ENCODE data around the gene NPDC1. TPM values are rescaled to one million over a fixed set of nuclear protein-coding genes. Genes with fewer than 3 reads are reported as not detected.

The NPDC1 gene
- total and polyA plus RNA-seq, 2 donors (not counting 1 experiment from before 2014, with no cell fraction given): 0.17 to 0.19 TPM

DNA sequence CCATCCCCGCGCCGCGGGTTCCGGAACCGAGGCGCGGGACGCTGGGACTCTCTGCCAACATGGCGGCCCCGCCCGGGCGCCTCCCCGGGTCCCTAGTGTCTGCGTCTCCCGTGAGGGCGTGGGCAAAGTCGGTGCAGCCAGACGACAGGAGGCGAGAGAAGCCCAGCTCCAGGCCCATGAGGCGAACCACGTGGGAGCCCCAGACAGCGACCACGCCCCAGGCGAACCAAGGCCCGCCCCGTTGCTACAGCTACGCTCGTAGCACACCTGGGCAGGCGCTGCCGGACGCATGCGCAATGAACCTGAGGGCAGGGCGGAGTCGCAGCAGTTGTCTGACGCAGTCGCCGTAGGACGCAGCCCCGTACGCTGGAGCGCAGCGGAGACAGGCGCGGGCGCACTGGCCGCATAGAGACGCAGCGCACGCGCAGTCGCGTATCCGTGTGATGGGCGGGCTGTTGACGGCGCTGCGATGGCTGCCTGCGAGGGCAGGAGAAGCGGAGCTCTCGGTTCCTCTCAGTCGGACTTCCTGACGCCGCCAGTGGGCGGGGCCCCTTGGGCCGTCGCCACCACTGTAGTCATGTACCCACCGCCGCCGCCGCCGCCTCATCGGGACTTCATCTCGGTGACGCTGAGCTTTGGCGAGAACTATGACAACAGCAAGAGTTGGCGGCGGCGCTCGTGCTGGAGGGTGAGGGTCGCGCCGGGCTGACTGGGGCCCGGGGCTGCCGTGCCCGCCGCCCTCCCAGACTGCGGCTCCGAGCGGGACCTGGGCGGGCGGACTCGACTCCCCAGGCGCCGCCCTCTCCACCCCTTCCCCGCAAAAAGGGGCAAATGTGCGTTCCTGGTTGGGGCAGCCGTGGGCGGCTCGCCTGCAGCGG, 40.8 kb upstream of the NPDC1 start, which contains the start of gene MAN1B1:
Gene MAN1B1, plus strand, starts transcription at position 455 of the 878 bp plus-strand sequence. Its CDS starts 15 bp downstream, at position 470.
- H3K4me1 ChIP-seq (ENCODE audit: control insufficient read depth in 2 of 2, insufficient read depth in 2 of 2, low read length in 2 of 2): peaks cover 18 to 41% of the 10 kb centered on the region in 2 donors
- ATAC-seq (ENCODE audit: low read depth) (peak; percentile 79), DNase-seq (peak; percentile 100)
- TF ChIP-seq EZH2 (IDR thresholded peaks at IDR 0.05; ENCODE audit: borderline replicate concordance, insufficient read depth, low read depth, low read length, poor library complexity, severe bottlenecking): no peak
- TF ChIP-seq, protein P1, sequence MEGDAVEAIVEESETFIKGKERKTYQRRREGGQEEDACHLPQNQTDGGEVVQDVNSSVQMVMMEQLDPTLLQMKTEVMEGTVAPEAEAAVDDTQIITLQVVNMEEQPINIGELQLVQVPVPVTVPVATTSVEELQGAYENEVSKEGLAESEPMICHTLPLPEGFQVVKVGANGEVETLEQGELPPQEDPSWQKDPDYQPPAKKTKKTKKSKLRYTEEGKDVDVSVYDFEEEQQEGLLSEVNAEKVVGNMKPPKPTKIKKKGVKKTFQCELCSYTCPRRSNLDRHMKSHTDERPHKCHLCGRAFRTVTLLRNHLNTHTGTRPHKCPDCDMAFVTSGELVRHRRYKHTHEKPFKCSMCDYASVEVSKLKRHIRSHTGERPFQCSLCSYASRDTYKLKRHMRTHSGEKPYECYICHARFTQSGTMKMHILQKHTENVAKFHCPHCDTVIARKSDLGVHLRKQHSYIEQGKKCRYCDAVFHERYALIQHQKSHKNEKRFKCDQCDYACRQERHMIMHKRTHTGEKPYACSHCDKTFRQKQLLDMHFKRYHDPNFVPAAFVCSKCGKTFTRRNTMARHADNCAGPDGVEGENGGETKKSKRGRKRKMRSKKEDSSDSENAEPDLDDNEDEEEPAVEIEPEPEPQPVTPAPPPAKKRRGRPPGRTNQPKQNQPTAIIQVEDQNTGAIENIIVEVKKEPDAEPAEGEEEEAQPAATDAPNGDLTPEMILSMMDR (IDR thresholded peaks at IDR 0.05): no peak
- peaks cover 24% of the 10 kb centered on the region for H3K79me2 ChIP-seq (ENCODE audit: control insufficient read depth, insufficient read depth, low read length)
- Mint-ChIP-seq H3K27me3 (no peaks in the 10 kb centered on the region), H3K27ac (peak within 1 kb of the TSS; percentile 98), H3K9me3 (ENCODE audit: insufficient read depth) (no peaks in the 10 kb centered on the region), H3K4me3 (peak within 1 kb of the TSS; percentile 97), H3K4me1 (peaks cover 40% of the 10 kb centered on the region)
- no peaks in the 10 kb centered on the region for H4K20me1 ChIP-seq (ENCODE audit: control insufficient read depth, insufficient read depth, low read length, poor library complexity, severe bottlenecking)
- no peaks in the 10 kb centered on the region for H3K27me3 ChIP-seq (replicated peaks in 1 of 4; ENCODE audit: control extremely low read depth in 1 of 4, control insufficient read depth in 3 of 4, insufficient read depth in 4 of 4, low read length in 3 of 4)
- H3K9ac ChIP-seq (ENCODE audit: low read length): peak within 1 kb of the TSS; percentile 96
- no peaks in the 10 kb centered on the region for H3K9me3 ChIP-seq (ENCODE audit: control extremely low read depth in 1 of 3, control insufficient read depth in 2 of 3, insufficient read depth in 1 of 3, low read length in 2 of 3)
- WGBS (ENCODE audit: insufficient coverage): under 1% methylated on average over 95 of the region's 101 CpGs
- CTCF ChIA-PET: interaction anchor here (0.7 to 2.8 kb wide), 16 partner anchors 9 to 321 kb away, joined by 3 to 19 read pairs (median 5); partner anchors contain the start of genes NPDC1, NRARP, RNF224 and SAPCD2
- POLR2A ChIA-PET: interaction anchor here (0.6 to 2.8 kb wide), 19 partner anchors 9 to 375 kb away, joined by 3 to 19 read pairs (median 3); partner anchors contain the start of genes DPP7, NELFB, SAPCD2 and SSNA1
- peak within 1 kb of the TSS; percentile 88 to 97 for H3K27ac ChIP-seq (ENCODE audit: low read length in 2 of 2)
- H3K4me2 ChIP-seq (replicated peaks; ENCODE audit: low read depth, low read length, poor library complexity, severe bottlenecking): peak within 1 kb of the TSS; percentile 96
- intact Hi-C loops (cut with micrococcal nuclease): loop anchor here (1.0 to 5.0 kb wide), 8 partner anchors 9 to 604 kb away; partner anchors contain the start of genes DPP7, SAPCD2, SEC16A and TMEM141
- H3K36me3 ChIP-seq (replicated peaks in 1 of 2; ENCODE audit: control extremely low read depth in 1 of 2, control insufficient read depth in 1 of 2, extremely low read depth in 1 of 2, insufficient read depth in 2 of 2, low read length in 1 of 2): peaks cover 2 to 20% of the 10 kb centered on the region in 2 experiments
- H2AFZ ChIP-seq (ENCODE audit: insufficient read depth, low read depth, low read length, poor library complexity, severe bottlenecking): peak within 1 kb of the TSS; percentile 77
- peak within 1 kb of the TSS; percentile 42 to 83 (median 74) for H3K4me3 ChIP-seq (ENCODE audit: control extremely low read depth in 1 of 5, extremely low read depth in 1 of 5, insufficient read depth in 1 of 5, low read depth in 2 of 5, low read length in 4 of 5)

Measured in B cell (primary cell).